ENCODE measurements around the gene DDX47.

DNA sequence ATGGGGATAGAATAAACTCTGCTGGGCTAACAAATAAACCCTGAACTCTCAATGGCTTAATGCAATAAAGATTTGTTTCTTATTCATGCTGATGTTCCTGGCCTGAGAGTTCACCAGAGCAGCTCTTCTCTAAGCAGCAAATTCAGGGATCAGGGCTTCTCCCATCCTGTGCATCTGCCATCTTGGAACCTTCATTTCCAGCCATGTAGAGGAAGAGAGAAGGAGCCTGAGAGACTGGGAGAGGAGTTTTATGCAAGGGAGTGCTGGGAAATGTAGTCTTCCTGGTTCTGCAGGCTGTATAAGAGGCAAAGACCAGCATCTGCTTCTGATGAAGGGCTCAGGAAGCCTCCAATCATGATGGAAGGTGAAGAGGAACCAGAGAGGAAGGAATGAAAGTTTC lies 48.3 kb upstream of the DDX47 start:
- TF ChIP-seq MXI1 (IDR thresholded peaks at IDR 0.05; ENCODE audit: low read depth, low read length) (no peak), RXRA (IDR thresholded peaks at IDR 0.05; ENCODE audit: borderline replicate concordance, low read depth) (no peak), TAF1 (IDR thresholded peaks at IDR 0.05; ENCODE audit: borderline replicate concordance, low read depth, low read length) (no peak), NRF1 (IDR thresholded peaks at IDR 0.05; ENCODE audit: low read depth, low read length) (no peak), MEF2A (IDR thresholded peaks at IDR 0.05; ENCODE audit: borderline replicate concordance, low read depth) (no peak), SIN3A (IDR thresholded peaks at IDR 0.05; ENCODE audit: borderline replicate concordance, low read depth, low read length) (no peak), NFIC (IDR thresholded peaks at IDR 0.05; ENCODE audit: borderline replicate concordance) (no peak), FOXJ3 (CRISPR knock-in tag; IDR thresholded peaks at IDR 0.05) (no peak), GABPA (IDR thresholded peaks at IDR 0.05; ENCODE audit: low read depth) (no peak), FOXM1 (IDR thresholded peaks at IDR 0.05; ENCODE audit: low read depth) (no peak), POLR2AphosphoS5 (IDR thresholded peaks at IDR 0.05; ENCODE audit: low read depth, low read length) (no peak)
- TF ChIP-seq, protein P1, sequence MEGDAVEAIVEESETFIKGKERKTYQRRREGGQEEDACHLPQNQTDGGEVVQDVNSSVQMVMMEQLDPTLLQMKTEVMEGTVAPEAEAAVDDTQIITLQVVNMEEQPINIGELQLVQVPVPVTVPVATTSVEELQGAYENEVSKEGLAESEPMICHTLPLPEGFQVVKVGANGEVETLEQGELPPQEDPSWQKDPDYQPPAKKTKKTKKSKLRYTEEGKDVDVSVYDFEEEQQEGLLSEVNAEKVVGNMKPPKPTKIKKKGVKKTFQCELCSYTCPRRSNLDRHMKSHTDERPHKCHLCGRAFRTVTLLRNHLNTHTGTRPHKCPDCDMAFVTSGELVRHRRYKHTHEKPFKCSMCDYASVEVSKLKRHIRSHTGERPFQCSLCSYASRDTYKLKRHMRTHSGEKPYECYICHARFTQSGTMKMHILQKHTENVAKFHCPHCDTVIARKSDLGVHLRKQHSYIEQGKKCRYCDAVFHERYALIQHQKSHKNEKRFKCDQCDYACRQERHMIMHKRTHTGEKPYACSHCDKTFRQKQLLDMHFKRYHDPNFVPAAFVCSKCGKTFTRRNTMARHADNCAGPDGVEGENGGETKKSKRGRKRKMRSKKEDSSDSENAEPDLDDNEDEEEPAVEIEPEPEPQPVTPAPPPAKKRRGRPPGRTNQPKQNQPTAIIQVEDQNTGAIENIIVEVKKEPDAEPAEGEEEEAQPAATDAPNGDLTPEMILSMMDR (IDR thresholded peaks at IDR 0.05) = no peak
- TF ChIP-seq, protein P2, sequence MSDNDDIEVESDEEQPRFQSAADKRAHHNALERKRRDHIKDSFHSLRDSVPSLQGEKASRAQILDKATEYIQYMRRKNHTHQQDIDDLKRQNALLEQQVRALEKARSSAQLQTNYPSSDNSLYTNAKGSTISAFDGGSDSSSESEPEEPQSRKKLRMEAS (IDR thresholded peaks at IDR 0.05; ENCODE audit: low read depth) = no peak
- TF ChIP-seq, protein P3, sequence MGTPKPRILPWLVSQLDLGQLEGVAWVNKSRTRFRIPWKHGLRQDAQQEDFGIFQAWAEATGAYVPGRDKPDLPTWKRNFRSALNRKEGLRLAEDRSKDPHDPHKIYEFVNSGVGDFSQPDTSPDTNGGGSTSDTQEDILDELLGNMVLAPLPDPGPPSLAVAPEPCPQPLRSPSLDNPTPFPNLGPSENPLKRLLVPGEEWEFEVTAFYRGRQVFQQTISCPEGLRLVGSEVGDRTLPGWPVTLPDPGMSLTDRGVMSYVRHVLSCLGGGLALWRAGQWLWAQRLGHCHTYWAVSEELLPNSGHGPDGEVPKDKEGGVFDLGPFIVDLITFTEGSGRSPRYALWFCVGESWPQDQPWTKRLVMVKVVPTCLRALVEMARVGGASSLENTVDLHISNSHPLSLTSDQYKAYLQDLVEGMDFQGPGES (IDR thresholded peaks at IDR 0.05; ENCODE audit: low read depth, low read length) = no peak
